Kidney (tissue), 14 donors: ENCODE data around the gene TMEM72. TPM values are rescaled to one million over a fixed set of nuclear protein-coding genes. Genes with fewer than 3 reads are reported as not detected.

Experiments used
- DNase-seq, 5 donors: peaks; one replicate each; pipeline ENCODE4 v3.0.0-alpha.2; 2013 to 2020
- FAIRE-seq: peaks from 2 replicates; lab custom pipeline; 2012; peaks lifted over from hg19 to GRCh38; lab: Jason Lieb, UNC
- H3K27ac ChIP-seq, 2 donors: one replicate each; pipeline ENCODE4 v1.7.0; 2013; ENCODE audit warnings: low read depth in 2 of 2, low read length in 2 of 2, inconsistent platforms in 1 of 2
- H3K27me3 ChIP-seq: one replicate; pipeline ENCODE4 v1.7.1; 2013; ENCODE audit warnings: low read length, inconsistent platforms; ENCODE audit not compliant: control insufficient read depth, insufficient read depth
- H3K36me3 ChIP-seq, 3 donors: one replicate each; pipeline versions ENCODE4 v1.7.0 to v1.7.1; 2013; ENCODE audit warnings: low read length in 3 of 3, control low read depth in 1 of 3, inconsistent platforms in 1 of 3; ENCODE audit not compliant: insufficient read depth in 3 of 3, control insufficient read depth in 2 of 3
- H3K4me1 ChIP-seq, 3 donors: one replicate each; pipeline versions ENCODE4 v1.7.0 to v1.7.1; 2013; ENCODE audit warnings: low read length in 3 of 3, inconsistent platforms in 1 of 3, low read depth in 1 of 3; ENCODE audit not compliant: control insufficient read depth in 2 of 3, insufficient read depth in 2 of 3
- H3K4me3 ChIP-seq, 3 donors: one replicate each; pipeline versions ENCODE4 v1.7.0 to v1.8.1; 2013; ENCODE audit warnings: low read length in 3 of 3, control low read depth in 1 of 3, inconsistent platforms in 1 of 3
- H3K9ac ChIP-seq, 3 donors: one replicate each; pipeline versions ENCODE4 v1.7.0 to v1.7.1; 2013; ENCODE audit warnings: low read length in 3 of 3, control low read depth in 1 of 3, inconsistent platforms in 1 of 3
- H3K9me3 ChIP-seq, 3 donors: one replicate each; pipeline versions ENCODE4 v1.7.0 to v1.7.1; 2013; ENCODE audit warnings: low read length in 3 of 3, control low read depth in 1 of 3, inconsistent platforms in 1 of 3; ENCODE audit not compliant: control insufficient read depth in 2 of 3, insufficient read depth in 1 of 3
- CTCF ChIP-seq: IDR thresholded peaks from 3 replicates; pipeline ENCODE4 v1.5.1; 2012; ENCODE audit warnings: mild to moderate bottlenecking, moderate library complexity, borderline replicate concordance; ENCODE audit not compliant: insufficient read depth; ENCODE audit errors: extremely low read depth
- intact Hi-C: fragments of 100-400 bp; cut with DNase I; formaldehyde crosslinking; loops from one replicate; pipeline ENCODE4 v1.11.1; 2022
- polyA plus RNA-seq: library from polyadenylated mRNA; stranded (reverse); fragments of 350-450 nt; fragmentation: Illumina TruSeq; extraction: RNeasy Lipid Tissue Mini Kit (QIAGEN cat#74804); gene quantifications from one replicate; pipeline ENCODE4 v1.2.3, GENCODE V29; 2014; ENCODE audit warnings: low read depth, low replicate concordance; ENCODE audit not compliant: insufficient read depth
- total RNA-seq: library from RNA; stranded (reverse); fragmentation: NEBNext Ultra II Directional; extraction: Animal tissue kit (Norgen Biotek cat#: 25700); gene quantifications from one replicate; pipeline ENCODE4 v1.2.1, GENCODE V29; 2021
- donor health status: control.
- donor health status: control.
- donor health status: control.
- donor health status: control.
- donor health status: control.
- donor health status: DM: yes; HTN: yes; CAD: no.
- donor health status: Normal renal cell carcinoma (clear cell type).

Gene TMEM72
- total and polyA plus RNA-seq, 2 donors from 2014 or later = 19.3 to 127 TPM

GRCh38 chr10:44902941-44903545, 8.1 kb upstream of the TMEM72 start:
- Histone ChIP-seq H3K27me3 (no peaks in the 10 kb centered on the region), H3K9me3 (no peaks in the 10 kb centered on the region), H3K36me3 (no peaks in the 10 kb centered on the region), H3K27ac (no peak overlapping the region), H3K4me1 (peaks cover 0 to 21% (median 11%) of the 10 kb centered on the region in 3 donors), H3K9ac (no peak overlapping the region), H3K4me3 (no peak overlapping the region)
- TF ChIP-seq CTCF = no peak
- FAIRE-seq (no peak), DNase-seq (peak in 4 of 5 donors; percentile 82 to 89 (median 86))
- intact Hi-C loops = no loop called here

DNA sequence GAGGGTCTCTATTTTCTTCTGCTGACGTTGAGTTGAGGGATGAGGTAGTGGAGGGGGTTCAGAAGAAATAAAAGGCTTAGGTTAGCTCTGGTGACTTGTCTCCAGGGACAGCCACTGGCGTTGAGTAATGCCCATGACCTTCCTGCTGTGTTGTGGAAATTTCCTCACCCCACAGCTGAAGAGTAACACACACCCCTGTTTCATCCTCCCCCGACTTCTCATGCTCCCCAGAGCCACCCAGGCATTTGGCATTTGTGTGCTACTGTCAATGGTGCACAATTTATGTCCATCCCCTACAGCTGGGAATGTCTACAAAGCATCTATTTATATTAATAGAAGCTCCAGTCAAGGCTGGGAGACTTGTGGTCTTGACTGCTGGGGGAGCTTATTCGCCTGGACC, 4.7 kb upstream of the TMEM72 start:
- Histone ChIP-seq H3K27ac (no peak overlapping the region), H3K36me3 (no peaks in the 10 kb centered on the region), H3K27me3 (no peaks in the 10 kb centered on the region), H3K4me3 (no peak overlapping the region), H3K9me3 (no peaks in the 10 kb centered on the region), H3K4me1 (peaks cover 17 to 29% (median 19%) of the 10 kb centered on the region in 3 donors), H3K9ac (no peak overlapping the region)
- intact Hi-C loops = no loop called here
- DNase-seq (peak in 4 of 5 donors; percentile 52 to 68 (median 62)), FAIRE-seq (no peak)
- no peak for TF ChIP-seq CTCF

- Histone ChIP-seq H3K9me3 (no peaks in the 10 kb centered on the region), H3K27me3 (no peaks in the 10 kb centered on the region), H3K4me1 (peaks cover 17 to 31% (median 19%) of the 10 kb centered on the region in 3 donors), H3K27ac (peak overlapping the region; percentile 37 to 82), H3K4me3 (no peak overlapping the region), H3K9ac (no peak overlapping the region), H3K36me3 (no peaks in the 10 kb centered on the region)
- no peak for TF ChIP-seq CTCF
- intact Hi-C loops = no loop called here
- no peak for FAIRE-seq
- peak in 4 of 5 donors; percentile 74 to 84 (median 80) for DNase-seq
These were observed 3.6 kb upstream of the TMEM72 start for GRCh38 chr10:44907556-44907955.
